NK-92 (cell line): ENCODE data around the gene RBM12.

ENCODE experiments used
- DNase-seq: peaks from one replicate; lab custom pipeline; 2025; ENCODE audit not compliant: unreplicated experiment; lab: John Stamatoyannopoulos, UW

Gene RBM12

GRCh38 chr20:35660122-35660937 lies 4.4 kb downstream of the RBM12 start:
- no peak for DNase-seq

- no peak for DNase-seq
Measured at GRCh38 chr20:35657271-35657670, 7.4 kb downstream of the RBM12 start.

- no peak for DNase-seq
Measured at GRCh38 chr20:35654415-35654814, 10.3 kb downstream of the RBM12 start.

GRCh38 chr20:35653893-35654292 lies 10.8 kb downstream of the RBM12 start:
- no peak for DNase-seq

- no peak for DNase-seq
Measured at GRCh38 chr20:35653430-35653734, 11.3 kb downstream of the RBM12 start.

- DNase-seq, result no peak
Measured at GRCh38 chr20:35652641-35653429, 11.9 kb downstream of the RBM12 start.

- DNase-seq, result no peak
Measured at GRCh38 chr20:35651958-35652357, 12.7 kb downstream of the RBM12 start.

GRCh38 chr20:35650632-35651031 lies 14.1 kb downstream of the RBM12 start:
- DNase-seq, result no peak

GRCh38 chr20:35648836-35649235 lies 15.9 kb downstream of the RBM12 start:
- no peak for DNase-seq

- no peak for DNase-seq
Measured at GRCh38 chr20:35644806-35645205, 19.9 kb downstream of the RBM12 start.

GRCh38 chr20:35643045-35643444 lies 21.7 kb downstream of the RBM12 start:
- DNase-seq, result no peak

- DNase-seq, result no peak
Measured at GRCh38 chr20:35641743-35642142, 23.0 kb downstream of the RBM12 start.

GRCh38 chr20:35640724-35641123 lies 24.0 kb downstream of the RBM12 start:
- DNase-seq, result no peak

GRCh38 chr20:35638751-35639150 lies 25.9 kb downstream of the RBM12 start:
- no peak for DNase-seq

- no peak for DNase-seq
Measured at GRCh38 chr20:35637276-35637675, 27.4 kb downstream of the RBM12 start.

GRCh38 chr20:35636095-35636494 lies 28.6 kb downstream of the RBM12 start:
- no peak for DNase-seq

- DNase-seq, result no peak
Measured at GRCh38 chr20:35635652-35636051, 29.0 kb downstream of the RBM12 start.

- DNase-seq, result no peak
Measured at GRCh38 chr20:35632539-35633115, 32.1 kb downstream of the RBM12 start.

GRCh38 chr20:35630636-35631035 lies 34.1 kb downstream of the RBM12 start:
- no peak for DNase-seq

- DNase-seq, result no peak
Measured at GRCh38 chr20:35629427-35630145, 35.1 kb downstream of the RBM12 start.

GRCh38 chr20:35627121-35627520 lies 37.6 kb downstream of the RBM12 start:
- DNase-seq, result no peak
